H1 (cell line): ENCODE data around the gene OXSM. TPM values are rescaled to one million over a fixed set of nuclear protein-coding genes. Genes with fewer than 3 reads are reported as not detected.

Experiments
- BCL11A ChIP-seq, 2 experiments: IDR thresholded peaks; one replicate each; pipeline ENCODE4 v1.6.1; 2011; ENCODE audit warnings: low read depth in 2 of 2, low read length in 2 of 2, mild to moderate bottlenecking in 2 of 2
- CBX5 ChIP-seq: fragments of 300-800, 300-1000 bp; sonication (generic); IDR thresholded peaks from 2 replicates; pipeline ENCODE4 v1.7.1; 2016; ENCODE audit warnings: antibody characterized with exemption, low read length, low read depth
- CHD1 ChIP-seq: IDR thresholded peaks from 2 replicates; pipeline ENCODE4 v1.6.1; 2012; ENCODE audit warnings: low read depth, low read length, improper control_type of control experiment
- KDM5A ChIP-seq: fragments of 200-600 bp; IDR thresholded peaks from 2 replicates; pipeline ENCODE4 v1.7.1; 2012; ENCODE audit warnings: mild to moderate bottlenecking, low read length, inconsistent platforms, mixed read lengths
- ZNF274 ChIP-seq: IDR thresholded peaks from 2 replicates; pipeline ENCODE4 v1.7.0; 2012; ENCODE audit warnings: low read length, borderline replicate concordance; ENCODE audit errors: extremely low read depth
- polyA plus RNA-seq, 7 experiments: library from polyadenylated mRNA; depleted of rRNA in 3 of 7; stranded (reverse) in 5 of 7; unstranded in 2 of 7; fragments of >200 nt in 5 of 7; fragments of 200-250 nt in 2 of 7; gene quantifications; 1 replicate in 5 of 7; 2 replicates in 1 of 7; 4 replicates in 1 of 7; pipeline versions ENCODE4 v1.2.1 to v1.2.3, GENCODE V29; 2011 to 2013; ENCODE audit warnings: missing spikeins in 2 of 7, mixed read lengths in 2 of 7
- total RNA-seq: library from RNA; stranded (reverse); fragmentation: NEBNext Ultra II Directional; extraction: Animal tissue kit (Norgen Biotek cat#: 25700); gene quantifications from 2 replicates; pipeline ENCODE4 v1.2.1, GENCODE V29; 2021
- TF ChIP-seq, protein P1 (sequence below): fragments of 300-600 bp; sonication (generic); IDR thresholded peaks from 2 replicates; pipeline ENCODE4 v1.7.1; 2012; ENCODE audit warnings: low read length, moderate library complexity, mild to moderate bottlenecking, inconsistent platforms; ENCODE audit not compliant: insufficient replicate concordance

OXSM gene
- total and polyA plus RNA-seq, 2 of the 8 experiments (the other 6 are each of a cell fraction or from before 2014, with no cell fraction given), result 1.3 to 2.2 TPM

DNA sequence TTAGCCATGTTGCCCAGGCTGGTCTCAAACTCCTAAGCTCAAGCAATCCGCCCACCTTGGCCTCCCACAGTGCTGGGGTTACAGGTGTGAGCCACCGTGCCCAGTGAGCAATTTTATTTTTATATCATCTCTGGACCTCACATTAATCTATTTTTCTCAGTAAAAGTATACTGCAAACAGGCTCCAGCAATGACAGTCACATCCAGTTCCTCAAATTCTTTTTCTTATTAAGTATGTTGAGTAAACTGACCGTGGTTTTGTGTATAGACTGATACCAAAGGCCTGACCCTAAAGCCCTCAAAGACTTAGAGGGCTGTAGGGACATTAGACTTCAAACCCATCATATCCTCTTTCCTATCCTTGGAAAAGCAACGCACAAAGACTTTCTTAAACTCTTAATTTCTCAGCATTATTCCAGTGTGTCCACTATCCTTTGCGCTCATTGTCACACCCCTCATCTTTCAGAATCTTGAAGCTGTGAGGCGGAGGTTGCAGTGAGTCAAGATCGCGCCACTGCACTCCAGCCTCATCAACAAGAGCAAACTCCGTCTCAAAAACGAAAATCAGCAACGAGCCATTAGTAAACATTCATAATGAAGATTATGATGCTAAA is 8.6 kb upstream of the OXSM start (continued):
- TF ChIP-seq, protein P1, sequence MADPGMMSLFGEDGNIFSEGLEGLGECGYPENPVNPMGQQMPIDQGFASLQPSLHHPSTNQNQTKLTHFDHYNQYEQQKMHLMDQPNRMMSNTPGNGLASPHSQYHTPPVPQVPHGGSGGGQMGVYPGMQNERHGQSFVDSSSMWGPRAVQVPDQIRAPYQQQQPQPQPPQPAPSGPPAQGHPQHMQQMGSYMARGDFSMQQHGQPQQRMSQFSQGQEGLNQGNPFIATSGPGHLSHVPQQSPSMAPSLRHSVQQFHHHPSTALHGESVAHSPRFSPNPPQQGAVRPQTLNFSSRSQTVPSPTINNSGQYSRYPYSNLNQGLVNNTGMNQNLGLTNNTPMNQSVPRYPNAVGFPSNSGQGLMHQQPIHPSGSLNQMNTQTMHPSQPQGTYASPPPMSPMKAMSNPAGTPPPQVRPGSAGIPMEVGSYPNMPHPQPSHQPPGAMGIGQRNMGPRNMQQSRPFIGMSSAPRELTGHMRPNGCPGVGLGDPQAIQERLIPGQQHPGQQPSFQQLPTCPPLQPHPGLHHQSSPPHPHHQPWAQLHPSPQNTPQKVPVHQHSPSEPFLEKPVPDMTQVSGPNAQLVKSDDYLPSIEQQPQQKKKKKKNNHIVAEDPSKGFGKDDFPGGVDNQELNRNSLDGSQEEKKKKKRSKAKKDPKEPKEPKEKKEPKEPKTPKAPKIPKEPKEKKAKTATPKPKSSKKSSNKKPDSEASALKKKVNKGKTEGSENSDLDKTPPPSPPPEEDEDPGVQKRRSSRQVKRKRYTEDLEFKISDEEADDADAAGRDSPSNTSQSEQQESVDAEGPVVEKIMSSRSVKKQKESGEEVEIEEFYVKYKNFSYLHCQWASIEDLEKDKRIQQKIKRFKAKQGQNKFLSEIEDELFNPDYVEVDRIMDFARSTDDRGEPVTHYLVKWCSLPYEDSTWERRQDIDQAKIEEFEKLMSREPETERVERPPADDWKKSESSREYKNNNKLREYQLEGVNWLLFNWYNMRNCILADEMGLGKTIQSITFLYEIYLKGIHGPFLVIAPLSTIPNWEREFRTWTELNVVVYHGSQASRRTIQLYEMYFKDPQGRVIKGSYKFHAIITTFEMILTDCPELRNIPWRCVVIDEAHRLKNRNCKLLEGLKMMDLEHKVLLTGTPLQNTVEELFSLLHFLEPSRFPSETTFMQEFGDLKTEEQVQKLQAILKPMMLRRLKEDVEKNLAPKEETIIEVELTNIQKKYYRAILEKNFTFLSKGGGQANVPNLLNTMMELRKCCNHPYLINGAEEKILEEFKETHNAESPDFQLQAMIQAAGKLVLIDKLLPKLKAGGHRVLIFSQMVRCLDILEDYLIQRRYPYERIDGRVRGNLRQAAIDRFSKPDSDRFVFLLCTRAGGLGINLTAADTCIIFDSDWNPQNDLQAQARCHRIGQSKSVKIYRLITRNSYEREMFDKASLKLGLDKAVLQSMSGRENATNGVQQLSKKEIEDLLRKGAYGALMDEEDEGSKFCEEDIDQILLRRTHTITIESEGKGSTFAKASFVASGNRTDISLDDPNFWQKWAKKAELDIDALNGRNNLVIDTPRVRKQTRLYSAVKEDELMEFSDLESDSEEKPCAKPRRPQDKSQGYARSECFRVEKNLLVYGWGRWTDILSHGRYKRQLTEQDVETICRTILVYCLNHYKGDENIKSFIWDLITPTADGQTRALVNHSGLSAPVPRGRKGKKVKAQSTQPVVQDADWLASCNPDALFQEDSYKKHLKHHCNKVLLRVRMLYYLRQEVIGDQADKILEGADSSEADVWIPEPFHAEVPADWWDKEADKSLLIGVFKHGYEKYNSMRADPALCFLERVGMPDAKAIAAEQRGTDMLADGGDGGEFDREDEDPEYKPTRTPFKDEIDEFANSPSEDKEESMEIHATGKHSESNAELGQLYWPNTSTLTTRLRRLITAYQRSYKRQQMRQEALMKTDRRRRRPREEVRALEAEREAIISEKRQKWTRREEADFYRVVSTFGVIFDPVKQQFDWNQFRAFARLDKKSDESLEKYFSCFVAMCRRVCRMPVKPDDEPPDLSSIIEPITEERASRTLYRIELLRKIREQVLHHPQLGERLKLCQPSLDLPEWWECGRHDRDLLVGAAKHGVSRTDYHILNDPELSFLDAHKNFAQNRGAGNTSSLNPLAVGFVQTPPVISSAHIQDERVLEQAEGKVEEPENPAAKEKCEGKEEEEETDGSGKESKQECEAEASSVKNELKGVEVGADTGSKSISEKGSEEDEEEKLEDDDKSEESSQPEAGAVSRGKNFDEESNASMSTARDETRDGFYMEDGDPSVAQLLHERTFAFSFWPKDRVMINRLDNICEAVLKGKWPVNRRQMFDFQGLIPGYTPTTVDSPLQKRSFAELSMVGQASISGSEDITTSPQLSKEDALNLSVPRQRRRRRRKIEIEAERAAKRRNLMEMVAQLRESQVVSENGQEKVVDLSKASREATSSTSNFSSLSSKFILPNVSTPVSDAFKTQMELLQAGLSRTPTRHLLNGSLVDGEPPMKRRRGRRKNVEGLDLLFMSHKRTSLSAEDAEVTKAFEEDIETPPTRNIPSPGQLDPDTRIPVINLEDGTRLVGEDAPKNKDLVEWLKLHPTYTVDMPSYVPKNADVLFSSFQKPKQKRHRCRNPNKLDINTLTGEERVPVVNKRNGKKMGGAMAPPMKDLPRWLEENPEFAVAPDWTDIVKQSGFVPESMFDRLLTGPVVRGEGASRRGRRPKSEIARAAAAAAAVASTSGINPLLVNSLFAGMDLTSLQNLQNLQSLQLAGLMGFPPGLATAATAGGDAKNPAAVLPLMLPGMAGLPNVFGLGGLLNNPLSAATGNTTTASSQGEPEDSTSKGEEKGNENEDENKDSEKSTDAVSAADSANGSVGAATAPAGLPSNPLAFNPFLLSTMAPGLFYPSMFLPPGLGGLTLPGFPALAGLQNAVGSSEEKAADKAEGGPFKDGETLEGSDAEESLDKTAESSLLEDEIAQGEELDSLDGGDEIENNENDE, result no peak
- TF ChIP-seq CBX5 (no peak), KDM5A (no peak), BCL11A (IDR thresholded peaks at IDR 0.05; ENCODE audit: low read depth in 2 of 2, low read length in 2 of 2) (no peak), CHD1 (no peak), ZNF274 (no peak)
